Loucy (cell line): ENCODE results near the gene KCNJ11.

Experiments
- CTCF ChIP-seq: fragments of 200-600 bp; sonication (generic); conservative IDR thresholded peaks from 2 replicates; pipeline ENCODE4 v1.5.1; 2014; ENCODE audit warnings: mild to moderate bottlenecking, antibody characterized with exemption, low read length
- EZH2phosphoT487 ChIP-seq: fragments of 200-600 bp; IDR thresholded peaks from 2 replicates; pipeline ENCODE4 v1.6.1; 2018; ENCODE audit warnings: antibody characterized with exemption, mild to moderate bottlenecking, moderate library complexity, borderline replicate concordance

GRCh38 chr11:17437366-17437765, 48.9 kb upstream of the KCNJ11 start:
- TF ChIP-seq CTCF (no peak), EZH2phosphoT487 (no peak)
